Kidney (tissue), 14 donors: ENCODE results near the gene OSBPL8. TPM values are rescaled to one million over a fixed set of nuclear protein-coding genes. Genes with fewer than 3 reads are reported as not detected.

Experiments
- DNase-seq, 5 donors: peaks; one replicate each; pipeline ENCODE4 v3.0.0-alpha.2; 2013 to 2020
- FAIRE-seq: peaks from 2 replicates; lab custom pipeline; 2012; peaks lifted over from hg19 to GRCh38; lab: Jason Lieb, UNC
- H3K27ac ChIP-seq, 2 donors: one replicate each; pipeline ENCODE4 v1.7.0; 2013; ENCODE audit warnings: low read depth in 2 of 2, low read length in 2 of 2, inconsistent platforms in 1 of 2
- H3K27me3 ChIP-seq: one replicate; pipeline ENCODE4 v1.7.1; 2013; ENCODE audit warnings: low read length, inconsistent platforms; ENCODE audit not compliant: control insufficient read depth, insufficient read depth
- H3K36me3 ChIP-seq, 3 donors: one replicate each; pipeline versions ENCODE4 v1.7.0 to v1.7.1; 2013; ENCODE audit warnings: low read length in 3 of 3, control low read depth in 1 of 3, inconsistent platforms in 1 of 3; ENCODE audit not compliant: insufficient read depth in 3 of 3, control insufficient read depth in 2 of 3
- H3K4me1 ChIP-seq, 3 donors: one replicate each; pipeline versions ENCODE4 v1.7.0 to v1.7.1; 2013; ENCODE audit warnings: low read length in 3 of 3, inconsistent platforms in 1 of 3, low read depth in 1 of 3; ENCODE audit not compliant: control insufficient read depth in 2 of 3, insufficient read depth in 2 of 3
- H3K4me3 ChIP-seq, 3 donors: one replicate each; pipeline versions ENCODE4 v1.7.0 to v1.8.1; 2013; ENCODE audit warnings: low read length in 3 of 3, control low read depth in 1 of 3, inconsistent platforms in 1 of 3
- H3K9ac ChIP-seq, 3 donors: one replicate each; pipeline versions ENCODE4 v1.7.0 to v1.7.1; 2013; ENCODE audit warnings: low read length in 3 of 3, control low read depth in 1 of 3, inconsistent platforms in 1 of 3
- H3K9me3 ChIP-seq, 3 donors: one replicate each; pipeline versions ENCODE4 v1.7.0 to v1.7.1; 2013; ENCODE audit warnings: low read length in 3 of 3, control low read depth in 1 of 3, inconsistent platforms in 1 of 3; ENCODE audit not compliant: control insufficient read depth in 2 of 3, insufficient read depth in 1 of 3
- intact Hi-C: fragments of 100-400 bp; cut with DNase I; formaldehyde crosslinking; loops from one replicate; pipeline ENCODE4 v1.11.1; 2022
- polyA plus RNA-seq: library from polyadenylated mRNA; stranded (reverse); fragments of 350-450 nt; fragmentation: Illumina TruSeq; extraction: RNeasy Lipid Tissue Mini Kit (QIAGEN cat#74804); gene quantifications from one replicate; pipeline ENCODE4 v1.2.3, GENCODE V29; 2014; ENCODE audit warnings: low read depth, low replicate concordance; ENCODE audit not compliant: insufficient read depth
- total RNA-seq: library from RNA; stranded (reverse); fragmentation: NEBNext Ultra II Directional; extraction: Animal tissue kit (Norgen Biotek cat#: 25700); gene quantifications from one replicate; pipeline ENCODE4 v1.2.1, GENCODE V29; 2021
- TF ChIP-seq, protein P1 (sequence below): IDR thresholded peaks from 3 replicates; pipeline ENCODE4 v1.5.1; 2012; ENCODE audit warnings: mild to moderate bottlenecking, moderate library complexity, borderline replicate concordance; ENCODE audit not compliant: insufficient read depth; ENCODE audit errors: extremely low read depth
- donor health status: control.
- donor health status: control.
- donor health status: control.
- donor health status: control.
- donor health status: control.
- donor health status: DM: yes; HTN: yes; CAD: no.
- donor health status: Normal renal cell carcinoma (clear cell type).

Gene OSBPL8
- total and polyA plus RNA-seq, 2 donors from 2014 or later, result 11.5 to 69.7 TPM

DNA sequence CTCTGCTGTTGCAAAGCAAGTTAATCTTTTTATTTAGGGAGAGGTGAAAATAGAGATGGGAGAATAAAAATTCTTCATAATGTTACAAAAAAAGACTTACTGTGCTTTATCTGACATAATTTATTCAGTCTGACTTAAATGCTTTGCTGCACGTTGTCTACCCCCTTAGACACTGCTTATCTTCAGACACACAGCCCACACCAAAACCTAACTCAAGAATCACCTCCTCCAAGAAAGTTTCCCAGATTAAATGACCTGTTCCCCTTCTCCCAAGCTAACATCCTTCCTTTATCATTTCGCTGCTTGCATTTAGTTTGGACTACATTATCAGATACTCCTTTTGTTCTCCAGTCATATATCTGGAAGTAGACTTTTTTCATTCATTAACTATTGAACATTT, 3.8 kb downstream of the OSBPL8 start:
- DNase-seq (no peak), FAIRE-seq (no peak)
- TF ChIP-seq, protein P1, sequence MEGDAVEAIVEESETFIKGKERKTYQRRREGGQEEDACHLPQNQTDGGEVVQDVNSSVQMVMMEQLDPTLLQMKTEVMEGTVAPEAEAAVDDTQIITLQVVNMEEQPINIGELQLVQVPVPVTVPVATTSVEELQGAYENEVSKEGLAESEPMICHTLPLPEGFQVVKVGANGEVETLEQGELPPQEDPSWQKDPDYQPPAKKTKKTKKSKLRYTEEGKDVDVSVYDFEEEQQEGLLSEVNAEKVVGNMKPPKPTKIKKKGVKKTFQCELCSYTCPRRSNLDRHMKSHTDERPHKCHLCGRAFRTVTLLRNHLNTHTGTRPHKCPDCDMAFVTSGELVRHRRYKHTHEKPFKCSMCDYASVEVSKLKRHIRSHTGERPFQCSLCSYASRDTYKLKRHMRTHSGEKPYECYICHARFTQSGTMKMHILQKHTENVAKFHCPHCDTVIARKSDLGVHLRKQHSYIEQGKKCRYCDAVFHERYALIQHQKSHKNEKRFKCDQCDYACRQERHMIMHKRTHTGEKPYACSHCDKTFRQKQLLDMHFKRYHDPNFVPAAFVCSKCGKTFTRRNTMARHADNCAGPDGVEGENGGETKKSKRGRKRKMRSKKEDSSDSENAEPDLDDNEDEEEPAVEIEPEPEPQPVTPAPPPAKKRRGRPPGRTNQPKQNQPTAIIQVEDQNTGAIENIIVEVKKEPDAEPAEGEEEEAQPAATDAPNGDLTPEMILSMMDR, result no peak
- no peaks in the 10 kb centered on the region for H3K9me3 ChIP-seq
- H3K27ac ChIP-seq, result no peak overlapping the region
- H3K4me1 ChIP-seq, result peaks cover 3 to 8% (median 7%) of the 10 kb centered on the region in 3 donors
- no peak overlapping the region for H3K9ac ChIP-seq
- intact Hi-C loops, result no loop called here
- H3K4me3 ChIP-seq, result no peak overlapping the region
- H3K27me3 ChIP-seq, result no peaks in the 10 kb centered on the region
- H3K36me3 ChIP-seq, result no peaks in the 10 kb centered on the region

DNA sequence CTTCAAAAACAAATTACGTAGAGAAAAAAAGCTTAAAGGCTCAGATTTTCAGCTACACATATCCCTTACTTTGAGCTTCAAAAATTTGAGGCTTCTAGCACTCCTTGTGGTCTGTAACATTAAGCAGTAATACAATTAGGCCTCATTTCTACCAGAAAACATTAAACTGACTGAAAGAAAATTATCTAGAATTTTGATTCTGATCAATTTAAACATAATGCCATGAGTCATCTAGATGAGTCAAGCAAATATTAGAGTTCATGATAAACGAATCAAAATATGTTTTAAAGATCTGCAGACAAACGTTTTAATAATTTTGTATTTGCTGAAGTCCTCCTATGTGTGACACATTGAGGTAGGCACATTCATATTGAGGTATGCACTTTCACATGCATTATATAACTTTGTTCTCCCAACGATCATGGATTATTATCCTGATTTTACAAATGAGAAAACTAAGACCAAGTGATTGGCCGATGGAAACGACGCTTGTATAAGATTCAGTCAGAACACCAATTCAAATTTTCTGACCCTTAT, 4.3 kb downstream of the OSBPL8 start:
- intact Hi-C loops, result no loop called here
- no peak overlapping the region for H3K27ac ChIP-seq
- no peak overlapping the region for H3K4me3 ChIP-seq
- FAIRE-seq (no peak), DNase-seq (no peak)
- H3K4me1 ChIP-seq, result peaks cover 3 to 8% (median 4%) of the 10 kb centered on the region in 3 donors
- TF ChIP-seq, protein P1, result no peak
- no peaks in the 10 kb centered on the region for H3K27me3 ChIP-seq
- no peaks in the 10 kb centered on the region for H3K9me3 ChIP-seq
- H3K36me3 ChIP-seq, result no peaks in the 10 kb centered on the region
- no peak overlapping the region for H3K9ac ChIP-seq

DNA sequence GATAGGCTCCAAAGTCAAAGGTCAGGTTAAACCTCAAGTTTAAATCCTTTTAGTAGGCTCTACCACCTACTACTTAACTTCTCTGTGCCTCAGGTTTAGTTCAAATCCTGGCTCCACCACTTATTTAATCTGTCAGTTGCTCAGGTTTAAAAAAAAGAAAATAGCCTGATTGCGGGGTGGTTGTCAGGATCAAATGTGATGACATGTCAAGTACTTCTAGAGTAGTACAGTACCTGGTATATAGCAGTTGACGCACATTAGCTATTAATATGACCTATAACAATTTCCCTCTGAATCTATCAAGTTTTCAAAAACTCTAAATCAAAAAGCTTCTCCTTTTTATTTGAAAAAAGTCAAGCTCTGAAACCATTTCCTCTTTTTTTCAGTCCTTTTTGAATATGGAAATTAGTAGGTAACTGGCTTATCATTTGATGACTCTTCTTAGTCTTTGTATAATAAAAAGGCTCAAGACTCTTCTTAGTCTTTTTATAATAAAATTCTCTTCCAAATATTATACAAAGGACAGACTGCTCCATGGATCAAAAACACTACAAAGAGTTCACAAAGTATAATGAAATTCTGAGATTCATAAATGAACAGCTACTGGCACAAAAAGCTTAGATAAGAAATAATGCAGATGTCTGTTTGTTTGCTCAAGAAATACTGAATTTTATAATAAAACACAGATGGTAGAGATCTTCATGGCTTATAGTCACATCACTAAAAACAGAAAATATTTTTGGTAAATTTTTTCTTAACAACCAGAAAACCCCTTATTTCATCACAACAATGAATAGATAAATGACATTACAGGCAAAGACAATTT, 5.0 kb downstream of the OSBPL8 start:
- DNase-seq, result no peak
- intact Hi-C loops, result no loop called here
- Histone ChIP-seq H3K4me1 (peaks cover 3 to 8% (median 3%) of the 10 kb centered on the region in 3 donors), H3K9me3 (no peaks in the 10 kb centered on the region), H3K36me3 (no peaks in the 10 kb centered on the region), H3K4me3 (no peak overlapping the region), H3K27me3 (no peaks in the 10 kb centered on the region), H3K9ac (no peak overlapping the region), H3K27ac (no peak overlapping the region)
- TF ChIP-seq, protein P1, result no peak
- no peak for FAIRE-seq
